SK-N-MC (cell line): ENCODE measurements around the gene IGIP.

Source experiments
- EZH2 ChIP-seq: fragments of 200-600 bp; sonication (generic); IDR thresholded peaks from one replicate; pipeline ENCODE4 v1.6.1; 2017; ENCODE audit warnings: antibody characterized with exemption
- FOXP2 ChIP-seq: optimal IDR thresholded peaks from 2 replicates; pipeline ENCODE3; 2011; ENCODE audit warnings: mild to moderate bottlenecking, moderate library complexity; ENCODE audit not compliant: insufficient read depth; ENCODE audit errors: extremely low read length, control extremely low read depth
- POLR2AphosphoS5 ChIP-seq: IDR thresholded peaks from 2 replicates; pipeline ENCODE4 v1.6.1; 2012; ENCODE audit warnings: mild to moderate bottlenecking, low read depth, low read length, borderline replicate concordance

- TF ChIP-seq EZH2: no peak
- TF ChIP-seq POLR2AphosphoS5: no peak
- no peak for TF ChIP-seq FOXP2
These were observed 24.5 kb downstream of the IGIP start for GRCh38 chr5:140150201-140150600.
